Sigmoid colon (tissue), 7 donors: ENCODE measurements around the gene STIM2. TPM values are rescaled to one million over a fixed set of nuclear protein-coding genes. Genes with fewer than 3 reads are reported as not detected.
"Not testable (repeated sequence)": the region's sequence is repeated elsewhere in the genome, so short reads cannot be mapped to it uniquely, and the experiment has no call there.

ENCODE experiments used
- DNase-seq: peaks from one replicate; pipeline ENCODE4 v3.0.0-alpha.2; 2019
- H3K27ac ChIP-seq, 4 donors: fragments of 200-600 bp; sonication (generic); one replicate each; pipeline ENCODE4 v1.5.1; 2016 to 2019; ENCODE audit warnings: mild to moderate bottlenecking in 1 of 4
- H3K27me3 ChIP-seq, 3 donors: fragments of 200-600 bp; sonication (generic); one replicate each; pipeline ENCODE4 v1.5.1; 2019; ENCODE audit warnings: mild to moderate bottlenecking in 1 of 3
- H3K36me3 ChIP-seq, 4 donors: fragments of 200-600 bp; sonication (generic); one replicate each; pipeline ENCODE4 v1.5.1; 2016 to 2019
- H3K4me1 ChIP-seq, 4 donors: fragments of 200-600 bp; sonication (generic); one replicate each; pipeline ENCODE4 v1.5.1; 2017 to 2019
- H3K4me3 ChIP-seq, 4 donors: fragments of 200-600 bp; sonication (generic); one replicate each; pipeline ENCODE4 v1.5.1; 2017 to 2019; ENCODE audit warnings: mild to moderate bottlenecking in 2 of 4, moderate library complexity in 1 of 4
- H3K9me3 ChIP-seq, 4 donors: fragments of 200-600 bp in 3 of 4; sonication (generic) in 3 of 4; one replicate each; pipeline versions ENCODE4 v1.5.1 to v1.6.1; 2013 to 2019
- CTCF ChIP-seq, 4 experiments: fragments of 450-650 bp in 3 of 4; fragments of 200-600 bp in 1 of 4; IDR thresholded peaks; one replicate each; pipeline ENCODE4 v1.5.1; 2016 to 2019; ENCODE audit warnings: antibody characterized with exemption in 4 of 4, mild to moderate bottlenecking in 3 of 4, moderate library complexity in 2 of 4
- EP300 ChIP-seq, 4 donors: sonication (generic); formaldehyde crosslinking; IDR thresholded peaks; one replicate each; pipeline ENCODE4 v1.6.1; 2017; ENCODE audit warnings: antibody characterized with exemption in 4 of 4
- POLR2A ChIP-seq, 2 donors: fragments of 450-650 bp; IDR thresholded peaks; one replicate each; pipeline ENCODE4 v1.6.1; 2016; ENCODE audit warnings: antibody characterized with exemption in 2 of 2, mild to moderate bottlenecking in 2 of 2, moderate library complexity in 2 of 2
- POLR2AphosphoS5 ChIP-seq, 4 donors: sonication (generic); formaldehyde crosslinking; IDR thresholded peaks; one replicate each; pipeline ENCODE4 v1.6.1; 2017; ENCODE audit warnings: antibody characterized with exemption in 4 of 4
- WGBS, 2 donors: extraction: QIAGEN DNeasy Blood & Tissue Kit; methylation state at CpG; one replicate each; pipeline ENCODE4 v1.1.7; 2013; 5-methylcytosine and 5-hydroxymethylcytosine counted together
- intact Hi-C: fragments of 100-400 bp; cut with DNase I; formaldehyde crosslinking; loops from one replicate; pipeline ENCODE4 v1.15.1; 2023
- polyA plus RNA-seq, 3 donors: library from polyadenylated mRNA; stranded (reverse); fragments of 200-250 nt; gene quantifications; one replicate each; pipeline ENCODE4 v1.2.3, GENCODE V29; 2013
- total RNA-seq, 4 donors: library from RNA; depleted of rRNA; stranded (reverse); fragments of >200 nt; gene quantifications; one replicate each; pipeline ENCODE4 v1.1.0, GENCODE V29; 2016
- donor health status: healthy with polysubstance abuse.
- donor health status: Bipolar disorder and iron deficiency.
- donor health status: healthy.

STIM2 gene
- 10 to 100 TPM; 10.7 to 15.3 (median 14.7) TPM for total RNA-seq
- 10 to 100 TPM in 1 of 3 donors, 1 to 10 TPM in 2; 3.0 to 16.8 (median 5.5) TPM for polyA plus RNA-seq

GRCh38 chr4:26860157-26860921 is at the start of gene STIM2:
Gene STIM2, plus strand, starts transcription at chr4:26860841.
- intact Hi-C loops: loop anchor here (2.0 to 10.0 kb wide), 3 partner anchors 146 to 948 kb away; partner anchors contain the start of genes SMIM20 and TBC1D19
- Histone ChIP-seq H3K4me3 (peak within 1 kb of the TSS; percentile 71 to 95 (median 86)), H3K4me1 (peaks cover 0 to 41% (median 27%) of the 10 kb centered on the region in 4 donors), H3K9me3 (no peaks in the 10 kb centered on the region), H3K27ac (peak within 1 kb of the TSS; percentile 95 to 98 (median 97)), H3K36me3 (no peaks in the 10 kb centered on the region), H3K27me3 (no peaks in the 10 kb centered on the region)
- TF ChIP-seq EP300 (IDR thresholded peaks at IDR 0.05): no peak
- TF ChIP-seq CTCF (IDR thresholded peaks at IDR 0.05): peak in 2 of 4 experiments; percentile 29 to 37
- peak; percentile 46 to 77 for TF ChIP-seq POLR2A (IDR thresholded peaks at IDR 0.05)
- peak; percentile 85 to 96 (median 90) for TF ChIP-seq POLR2AphosphoS5 (IDR thresholded peaks at IDR 0.05)
- WGBS, 2 donors: 1% methylated on average over 74 of the region's 74 CpGs
- peak; percentile 98 for DNase-seq

- H3K27me3 ChIP-seq, H3K36me3 ChIP-seq, H3K9me3 ChIP-seq, H3K4me3 ChIP-seq, H3K4me1 ChIP-seq, intact Hi-C loops, DNase-seq: not testable (repeated sequence)
- 76 to 87% methylated on average over 4 of the region's 4 CpGs for WGBS, 2 donors
- H3K27ac ChIP-seq: peak overlapping the region in 1 of 4 donors; percentile 8
These were observed 49.1 kb upstream of the STIM2 start for GRCh38 chr4:26811571-26811970.

- H3K36me3 ChIP-seq: no peaks in the 10 kb centered on the region
- WGBS, 2 donors: 58 to 79% methylated on average over 6 of the region's 6 CpGs
- intact Hi-C loops: no loop called here
- H3K27ac ChIP-seq: no peak overlapping the region
- H3K27me3 ChIP-seq: no peaks in the 10 kb centered on the region
- H3K4me3 ChIP-seq: no peak overlapping the region
- no peaks in the 10 kb centered on the region for H3K9me3 ChIP-seq
- H3K4me1 ChIP-seq: no peaks in the 10 kb centered on the region
- no peak for TF ChIP-seq EP300 (IDR thresholded peaks at IDR 0.05)
- no peak for DNase-seq
These were observed 48.5 kb upstream of the STIM2 start for GRCh38 chr4:26812049-26812714.

DNA sequence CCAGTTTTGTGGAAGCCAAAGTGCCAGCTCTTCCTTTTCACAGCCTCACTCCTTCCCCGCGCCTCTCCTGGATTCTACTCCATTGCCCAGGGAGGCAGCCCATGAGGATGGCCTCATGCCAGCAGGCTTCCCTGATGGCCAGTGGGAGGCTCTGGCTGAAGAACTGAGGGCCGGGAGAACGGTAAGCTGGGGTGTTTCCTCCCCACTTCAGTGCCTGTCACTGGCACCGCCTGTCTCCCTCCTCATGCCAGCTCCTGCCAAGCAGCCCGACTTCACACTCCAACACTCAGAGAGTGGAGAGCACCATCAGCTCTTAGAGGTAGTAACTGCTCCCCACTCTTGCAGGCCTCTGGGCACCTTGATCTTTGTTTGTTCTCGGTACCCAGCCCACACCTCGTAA is 46.9 kb upstream of the STIM2 start:
- intact Hi-C loops: no loop called here
- no peak for DNase-seq
- H3K4me3 ChIP-seq: no peak overlapping the region
- peak overlapping the region in 1 of 4 donors; percentile 20 for H3K27ac ChIP-seq
- H3K36me3 ChIP-seq: no peaks in the 10 kb centered on the region
- TF ChIP-seq CTCF (IDR thresholded peaks at IDR 0.05): no peak
- no peak for TF ChIP-seq POLR2A (IDR thresholded peaks at IDR 0.05)
- TF ChIP-seq POLR2AphosphoS5 (IDR thresholded peaks at IDR 0.05): no peak
- TF ChIP-seq EP300 (IDR thresholded peaks at IDR 0.05): no peak
- WGBS, 2 donors: 88 to 90% methylated on average over 8 of the region's 8 CpGs
- H3K4me1 ChIP-seq: no peaks in the 10 kb centered on the region
- no peaks in the 10 kb centered on the region for H3K27me3 ChIP-seq
- H3K9me3 ChIP-seq: no peaks in the 10 kb centered on the region

- no peak overlapping the region for H3K27ac ChIP-seq
- TF ChIP-seq POLR2AphosphoS5 (IDR thresholded peaks at IDR 0.05) (no peak), CTCF (IDR thresholded peaks at IDR 0.05) (no peak), POLR2A (IDR thresholded peaks at IDR 0.05) (no peak), EP300 (IDR thresholded peaks at IDR 0.05) (no peak)
- intact Hi-C loops: no loop called here
These were observed 45.4 kb upstream of the STIM2 start for GRCh38 chr4:26815199-26815598.

More at GRCh38 chr4:26815199-26815598, 45.4 kb upstream of the STIM2 start:
- Histone ChIP-seq H3K9me3 (no peaks in the 10 kb centered on the region), H3K27me3 (no peaks in the 10 kb centered on the region), H3K36me3 (no peaks in the 10 kb centered on the region), H3K4me3 (no peak overlapping the region), H3K4me1 (no peaks in the 10 kb centered on the region)
- no peak for DNase-seq
